Measurements from ENCODE around the gene TBCK.

DNA sequence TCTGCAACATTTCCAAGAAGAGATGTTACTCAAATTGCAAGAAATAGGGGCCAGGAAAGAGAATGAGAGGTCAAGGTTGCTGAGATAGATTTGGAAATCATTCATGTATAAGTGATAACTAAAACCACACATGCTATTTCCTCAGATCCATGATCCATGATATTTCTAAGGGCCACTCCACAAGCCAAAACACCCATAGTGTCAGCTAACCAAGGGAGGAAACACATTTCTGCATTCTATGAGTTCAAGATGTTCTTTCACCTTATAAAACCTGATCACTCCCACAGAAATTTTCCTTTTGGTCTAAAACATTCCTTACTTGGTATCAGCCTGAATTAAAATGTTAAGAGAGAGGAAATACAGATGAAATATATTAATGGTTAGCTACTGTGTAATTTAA is 47.2 kb downstream of the TBCK start:
- TF ChIP-seq SP1 (IDR thresholded peaks at IDR 0.05) = no peak
- TF ChIP-seq, protein P1, sequence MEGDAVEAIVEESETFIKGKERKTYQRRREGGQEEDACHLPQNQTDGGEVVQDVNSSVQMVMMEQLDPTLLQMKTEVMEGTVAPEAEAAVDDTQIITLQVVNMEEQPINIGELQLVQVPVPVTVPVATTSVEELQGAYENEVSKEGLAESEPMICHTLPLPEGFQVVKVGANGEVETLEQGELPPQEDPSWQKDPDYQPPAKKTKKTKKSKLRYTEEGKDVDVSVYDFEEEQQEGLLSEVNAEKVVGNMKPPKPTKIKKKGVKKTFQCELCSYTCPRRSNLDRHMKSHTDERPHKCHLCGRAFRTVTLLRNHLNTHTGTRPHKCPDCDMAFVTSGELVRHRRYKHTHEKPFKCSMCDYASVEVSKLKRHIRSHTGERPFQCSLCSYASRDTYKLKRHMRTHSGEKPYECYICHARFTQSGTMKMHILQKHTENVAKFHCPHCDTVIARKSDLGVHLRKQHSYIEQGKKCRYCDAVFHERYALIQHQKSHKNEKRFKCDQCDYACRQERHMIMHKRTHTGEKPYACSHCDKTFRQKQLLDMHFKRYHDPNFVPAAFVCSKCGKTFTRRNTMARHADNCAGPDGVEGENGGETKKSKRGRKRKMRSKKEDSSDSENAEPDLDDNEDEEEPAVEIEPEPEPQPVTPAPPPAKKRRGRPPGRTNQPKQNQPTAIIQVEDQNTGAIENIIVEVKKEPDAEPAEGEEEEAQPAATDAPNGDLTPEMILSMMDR (IDR thresholded peaks at IDR 0.05; ENCODE audit: low read depth, low read length, missing input control) = no peak
- no peak for TF ChIP-seq REST (IDR thresholded peaks at IDR 0.05)
- no peak for TF ChIP-seq TAF1 (conservative IDR thresholded peaks at IDR 0.05)
- no peak for TF ChIP-seq JUND (IDR thresholded peaks at IDR 0.05)
- TF ChIP-seq EGR1 (IDR thresholded peaks at IDR 0.05; ENCODE audit: low read depth in 2 of 2) = no peak
- no peak for TF ChIP-seq RAD21 (IDR thresholded peaks at IDR 0.05)
- TF ChIP-seq ATF3 (IDR thresholded peaks at IDR 0.05) = no peak
- no peak for TF ChIP-seq YY1 (IDR thresholded peaks at IDR 0.05)
- no peak for TF ChIP-seq GABPA (IDR thresholded peaks at IDR 0.05 in 1 of 2, conservative IDR thresholded peaks at IDR 0.05 in 1 of 2)

All from liver (tissue), 3 donors.